OCI-LY7 (cell line): ENCODE measurements around the gene ANKRD18B. TPM values are rescaled to one million over a fixed set of nuclear protein-coding genes. Genes with fewer than 3 reads are reported as not detected.
"Not testable (repeated sequence)": the region's sequence is repeated elsewhere in the genome, so short reads cannot be mapped to it uniquely, and the experiment has no call there.

ENCODE experiments used
- BruUV-seq: library from RNA; stranded (reverse); fragments of 400-500 nt; replicated peaks from 2 replicates; lab custom pipeline; 2021; lab: Mats Ljungman, UMichigan
- CTCF ChIA-PET: fragments of 300-600 bp; sonication (Branson Sonifier 250); formaldehyde crosslinking; loops from one replicate; lab custom pipeline; 2022; ENCODE audit warnings: antibody characterized with exemption; ENCODE audit not compliant: unreplicated experiment; lab: Charles Lee
- POLR2A ChIA-PET: fragments of 300-600 bp; sonication (Branson Sonifier 250); formaldehyde crosslinking; loops from one replicate; lab custom pipeline; 2022; ENCODE audit warnings: antibody characterized with exemption; lab: Charles Lee
- DNase-seq: peaks from one replicate; pipeline ENCODE4 v3.0.0-alpha.2; 2015; ENCODE audit warnings: low spot score
- H2AFZ ChIP-seq: fragments of 200-600 bp; sonication (generic), shearing (Covaris generic); 2 replicates; pipeline ENCODE4 v1.6.1; 2014; ENCODE audit warnings: mild to moderate bottlenecking, antibody characterized with exemption, low read length, moderate library complexity
- H3K27ac ChIP-seq: fragments of 200-600 bp; sonication (generic); 2 replicates; pipeline ENCODE4 v1.5.1; 2014; ENCODE audit warnings: mixed run types, low read depth, mild to moderate bottlenecking, moderate library complexity, low read length, inconsistent platforms; ENCODE audit not compliant: poor library complexity, severe bottlenecking
- H3K36me3 ChIP-seq: fragments of 200-600 bp; sonication (generic); 2 replicates; pipeline ENCODE4 v1.6.1; 2014; ENCODE audit warnings: mild to moderate bottlenecking, antibody characterized with exemption, low read length, moderate library complexity, mixed read lengths; ENCODE audit not compliant: insufficient read depth
- H3K4me1 ChIP-seq: fragments of 200-600 bp; sonication (generic); 2 replicates; pipeline ENCODE4 v1.5.1; 2014; ENCODE audit warnings: mild to moderate bottlenecking, low read length; ENCODE audit not compliant: insufficient read depth, poor library complexity, severe bottlenecking
- H3K4me2 ChIP-seq: fragments of 200-600 bp; sonication (generic); 2 replicates; pipeline ENCODE4 v1.6.1; 2014; ENCODE audit warnings: mild to moderate bottlenecking, low read length
- H3K4me3 ChIP-seq: fragments of 200-600 bp; sonication (generic); 2 replicates; pipeline ENCODE4 v1.5.1; 2014; ENCODE audit warnings: mild to moderate bottlenecking, low read depth, low read length; ENCODE audit not compliant: poor library complexity, severe bottlenecking
- H3K79me2 ChIP-seq: fragments of 200-600 bp; sonication (generic); 2 replicates; pipeline ENCODE4 v1.6.1; 2016; ENCODE audit warnings: low read depth, mild to moderate bottlenecking, low read length, moderate library complexity, mixed read lengths; ENCODE audit not compliant: insufficient read depth
- H3K9me2 ChIP-seq: fragments of 200-600 bp; sonication (generic); 2 replicates; pipeline ENCODE4 v1.6.1; 2016; ENCODE audit warnings: mild to moderate bottlenecking, low read length, mixed read lengths; ENCODE audit not compliant: insufficient read depth
- H3K9me3 ChIP-seq: fragments of 200-600 bp; sonication (generic); 2 replicates; pipeline ENCODE4 v1.6.1; 2014; ENCODE audit warnings: mild to moderate bottlenecking, mixed run types, low read length, mixed read lengths
- H4K20me1 ChIP-seq: fragments of 200-600 bp; sonication (generic); 2 replicates; pipeline ENCODE4 v1.6.1; 2014; ENCODE audit warnings: mild to moderate bottlenecking, antibody characterized with exemption, low read length, moderate library complexity, mixed read lengths; ENCODE audit not compliant: insufficient read depth
- EZH2phosphoT487 ChIP-seq: fragments of 200-600 bp; sonication (generic); IDR thresholded peaks from 2 replicates; pipeline ENCODE4 v1.6.1; 2018; ENCODE audit warnings: low read depth, borderline replicate concordance, mild to moderate bottlenecking, mixed run types, antibody characterized with exemption, low read length, moderate library complexity, mixed read lengths
- intact Hi-C: fragments of 100-400 bp; cut with micrococcal nuclease; formaldehyde crosslinking; loops from one replicate; pipeline ENCODE4 v1.10.0; 2022; ENCODE audit not compliant: unreplicated experiment
- total RNA-seq, 2 experiments: library from RNA; depleted of rRNA in 1 of 2; stranded (reverse); fragments of >200 nt in 1 of 2; shearing (Covaris generic) in 1 of 2; gene quantifications; 2 replicates each; pipeline ENCODE4 v1.2.3, GENCODE V29; 2014 to 2022
- TF ChIP-seq, protein P1 (sequence below): fragments of 200-600 bp; sonication (generic); conservative IDR thresholded peaks from 2 replicates; pipeline ENCODE4 v1.5.1; 2014; ENCODE audit warnings: mild to moderate bottlenecking, antibody characterized with exemption, low read length, moderate library complexity, mixed read lengths

Gene ANKRD18B
- total RNA-seq, 2 experiments from 2014 or later: not detected

DNA sequence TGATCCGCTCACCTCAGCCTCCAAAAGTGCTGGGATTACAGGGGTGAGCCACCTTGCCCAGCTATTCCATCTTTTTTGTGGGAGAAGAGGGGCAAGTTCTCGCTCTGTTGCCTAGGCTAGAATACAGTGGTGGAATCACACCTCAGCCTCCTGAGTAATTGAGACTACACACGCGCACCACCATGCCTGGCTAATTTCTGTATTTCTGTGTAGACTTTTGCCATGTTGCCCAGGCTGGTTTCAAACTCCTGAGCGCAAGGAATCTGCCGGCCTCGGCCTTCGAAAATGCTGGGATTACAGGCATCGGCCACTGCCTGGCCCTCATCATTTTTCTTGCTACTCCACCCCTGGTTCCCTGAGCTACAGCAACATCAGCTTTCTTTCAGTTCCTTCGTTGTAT is 47.5 kb upstream of the ANKRD18B start:
- TF ChIP-seq, protein P1, sequence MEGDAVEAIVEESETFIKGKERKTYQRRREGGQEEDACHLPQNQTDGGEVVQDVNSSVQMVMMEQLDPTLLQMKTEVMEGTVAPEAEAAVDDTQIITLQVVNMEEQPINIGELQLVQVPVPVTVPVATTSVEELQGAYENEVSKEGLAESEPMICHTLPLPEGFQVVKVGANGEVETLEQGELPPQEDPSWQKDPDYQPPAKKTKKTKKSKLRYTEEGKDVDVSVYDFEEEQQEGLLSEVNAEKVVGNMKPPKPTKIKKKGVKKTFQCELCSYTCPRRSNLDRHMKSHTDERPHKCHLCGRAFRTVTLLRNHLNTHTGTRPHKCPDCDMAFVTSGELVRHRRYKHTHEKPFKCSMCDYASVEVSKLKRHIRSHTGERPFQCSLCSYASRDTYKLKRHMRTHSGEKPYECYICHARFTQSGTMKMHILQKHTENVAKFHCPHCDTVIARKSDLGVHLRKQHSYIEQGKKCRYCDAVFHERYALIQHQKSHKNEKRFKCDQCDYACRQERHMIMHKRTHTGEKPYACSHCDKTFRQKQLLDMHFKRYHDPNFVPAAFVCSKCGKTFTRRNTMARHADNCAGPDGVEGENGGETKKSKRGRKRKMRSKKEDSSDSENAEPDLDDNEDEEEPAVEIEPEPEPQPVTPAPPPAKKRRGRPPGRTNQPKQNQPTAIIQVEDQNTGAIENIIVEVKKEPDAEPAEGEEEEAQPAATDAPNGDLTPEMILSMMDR: no peak
- TF ChIP-seq EZH2phosphoT487: no peak
- no TSS peak for BruUV-seq
- peaks cover 28% of the 10 kb centered on the region for H3K79me2 ChIP-seq
- H3K4me1 ChIP-seq: peaks cover 12% of the 10 kb centered on the region
- no peaks in the 10 kb centered on the region for H3K9me3 ChIP-seq
- H3K27ac ChIP-seq: no peak overlapping the region
- ChIA-PET POLR2A (interaction anchor here (1.5 kb wide), 1 partner anchor 22 kb away, joined by 4 read pairs; no protein-coding TSS in a partner anchor), CTCF (no interaction called here)
- DNase-seq: no peak
- H3K4me2 ChIP-seq: no peak overlapping the region
- H3K36me3 ChIP-seq: peaks cover 8% of the 10 kb centered on the region; the same call in 1 of the 2 replicates
- no peaks in the 10 kb centered on the region for H3K9me2 ChIP-seq
- intact Hi-C loops: no loop called here
- H4K20me1 ChIP-seq: no peaks in the 10 kb centered on the region; the same call in 1 of the 2 replicates
- H2AFZ ChIP-seq: no peak overlapping the region
- H3K4me3 ChIP-seq: no peak overlapping the region

DNA sequence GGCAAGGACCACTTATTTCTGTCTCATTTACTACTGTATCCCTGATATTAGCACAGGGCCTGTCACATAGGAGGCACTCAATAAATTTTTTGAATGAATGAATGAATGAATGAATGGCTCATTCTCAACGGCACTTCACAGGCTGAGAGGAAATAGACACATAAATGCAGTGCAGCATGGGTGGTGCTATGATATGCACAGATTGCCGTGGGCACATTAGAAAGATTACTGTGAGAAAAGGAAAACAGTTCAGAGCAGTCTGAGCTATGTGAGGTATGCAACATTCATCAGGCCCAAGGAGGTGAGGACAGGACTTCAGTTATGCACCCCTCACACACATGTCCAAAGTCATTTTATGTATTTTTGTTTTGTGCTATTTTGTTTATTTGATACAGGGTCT is 43.9 kb upstream of the ANKRD18B start:
- DNase-seq: no peak
- no TSS peak for BruUV-seq

DNA sequence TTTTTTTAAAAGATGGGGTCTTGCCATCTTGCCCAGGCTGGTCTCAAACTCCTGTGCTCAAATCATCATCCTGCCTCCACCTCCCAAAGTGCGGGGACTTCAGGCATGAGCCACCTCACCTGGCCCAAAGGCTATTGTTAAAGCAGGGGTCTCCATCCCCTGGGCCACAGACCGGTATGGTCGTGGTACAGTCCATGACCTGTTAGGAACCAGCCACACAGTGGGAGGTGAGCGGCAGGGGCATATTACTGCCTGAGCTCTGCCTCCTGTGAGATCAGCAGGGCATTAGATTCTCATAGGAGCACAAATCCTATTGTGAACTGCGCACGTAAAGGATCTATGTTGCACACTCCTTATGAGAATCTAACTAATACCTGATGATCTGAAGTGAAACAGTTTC is 43.1 kb upstream of the ANKRD18B start:
- no peaks in the 10 kb centered on the region for H4K20me1 ChIP-seq
- H3K9me3 ChIP-seq: no peaks in the 10 kb centered on the region
- no TSS peak for BruUV-seq
- intact Hi-C loops: no loop called here
- no peaks in the 10 kb centered on the region for H3K36me3 ChIP-seq
- no peak for TF ChIP-seq EZH2phosphoT487
- TF ChIP-seq, protein P1: no peak
- ChIA-PET CTCF (no interaction called here), POLR2A (interaction anchor here (0.7 to 0.9 kb wide), 2 partner anchors 66 to 1131 kb away, joined by 3 read pairs; partner anchors contain the start of gene RPP25L)
- no peaks in the 10 kb centered on the region for H3K79me2 ChIP-seq
- no peak overlapping the region for H3K4me2 ChIP-seq
- H3K9me2 ChIP-seq: no peaks in the 10 kb centered on the region
- no peak for DNase-seq
- H3K4me1 ChIP-seq: no peaks in the 10 kb centered on the region
- no peak overlapping the region for H3K4me3 ChIP-seq
- no peak overlapping the region for H3K27ac ChIP-seq
- no peak overlapping the region for H2AFZ ChIP-seq

More for the DNA sequence above, 43.9 kb upstream of the ANKRD18B start:
- Histone ChIP-seq H3K4me1 (no peaks in the 10 kb centered on the region), H3K9me2 (no peaks in the 10 kb centered on the region), H3K36me3 (no peaks in the 10 kb centered on the region), H2AFZ (no peak overlapping the region), H3K4me2 (no peak overlapping the region), H3K27ac (no peak overlapping the region), H3K4me3 (no peak overlapping the region), H4K20me1 (no peaks in the 10 kb centered on the region), H3K9me3 (no peaks in the 10 kb centered on the region), H3K79me2 (no peaks in the 10 kb centered on the region)
- ChIA-PET CTCF (no interaction called here), POLR2A (interaction anchor here (0.6 to 0.9 kb wide), 3 partner anchors 65 to 1132 kb away, joined by 3 read pairs; partner anchors contain the start of gene RPP25L)
- no peak for TF ChIP-seq EZH2phosphoT487
- TF ChIP-seq, protein P1: no peak
- intact Hi-C loops: no loop called here

GRCh38 chr9:33485312-33485711 is 38.7 kb upstream of the ANKRD18B start:
- H3K4me1 ChIP-seq, H3K9me2 ChIP-seq, H4K20me1 ChIP-seq, intact Hi-C loops, H3K79me2 ChIP-seq, DNase-seq, H3K4me3 ChIP-seq, H3K4me2 ChIP-seq, H2AFZ ChIP-seq, BruUV-seq, POLR2A ChIA-PET, H3K27ac ChIP-seq, CTCF ChIA-PET, H3K36me3 ChIP-seq, H3K9me3 ChIP-seq: not testable (repeated sequence)
